KOPT-K1 (cell line): ENCODE data around the gene PKIB.

Source experiments
- H3K27ac ChIP-seq: fragments of 200-600 bp; sonication (generic); 2 replicates; pipeline ENCODE4 v1.5.1; 2016; ENCODE audit warnings: antibody characterized with exemption, mild to moderate bottlenecking, low read depth, low read length; ENCODE audit not compliant: poor library complexity, severe bottlenecking
- H3K36me3 ChIP-seq: fragments of 200-600 bp; sonication (generic); 2 replicates; pipeline ENCODE4 v1.5.1; 2017; ENCODE audit warnings: antibody characterized with exemption, mild to moderate bottlenecking, low read length, moderate library complexity; ENCODE audit not compliant: insufficient read depth
- H3K9me3 ChIP-seq: fragments of 200-600 bp; sonication (generic); 2 replicates; pipeline ENCODE4 v1.5.1; 2017; ENCODE audit warnings: antibody characterized with exemption, low read length, mild to moderate bottlenecking; ENCODE audit not compliant: insufficient read depth, poor library complexity, severe bottlenecking

PKIB gene

DNA sequence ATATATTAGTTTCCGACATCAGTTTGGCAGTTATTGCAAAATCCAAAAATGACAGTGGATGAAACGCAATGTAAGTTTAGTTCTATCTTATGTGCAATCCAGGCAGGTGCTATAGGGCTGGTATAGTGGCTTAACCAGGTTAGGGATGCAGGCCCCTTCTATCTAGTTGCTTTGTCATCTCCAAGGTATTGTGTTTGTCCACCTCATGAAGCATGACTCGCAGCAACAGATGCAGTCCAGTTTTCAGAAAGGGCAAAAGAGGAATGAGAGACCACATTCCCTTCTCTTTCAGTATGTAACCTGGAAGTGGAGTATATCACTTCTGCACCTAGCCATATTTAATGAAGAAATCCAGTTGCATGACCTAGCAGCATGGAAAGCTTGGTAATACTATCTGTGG, 59.7 kb downstream of the PKIB start:
- Histone ChIP-seq H3K27ac (no peak overlapping the region), H3K36me3 (no peaks in the 10 kb centered on the region)

DNA sequence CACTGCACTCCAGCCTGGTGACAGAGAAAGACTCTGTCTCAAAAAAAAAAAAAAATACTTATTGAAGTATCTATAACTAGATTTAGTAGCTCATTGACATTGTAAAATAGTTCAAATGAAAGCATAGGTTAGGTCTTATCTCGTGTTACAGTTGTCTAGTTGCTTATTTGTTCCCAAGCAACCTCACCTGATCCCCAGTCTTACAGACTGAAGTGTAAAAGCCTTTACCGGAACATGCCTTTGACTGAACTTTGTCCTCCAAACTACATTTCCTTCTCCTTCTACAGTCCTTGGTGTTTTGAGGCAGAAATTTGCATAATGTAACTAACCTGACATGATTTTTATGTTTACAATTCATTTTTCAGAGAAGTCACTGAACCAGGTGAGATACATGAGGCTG, 61.0 kb downstream of the PKIB start:
- Histone ChIP-seq H3K36me3 (no peaks in the 10 kb centered on the region), H3K27ac (no peak overlapping the region), H3K9me3 (no peaks in the 10 kb centered on the region)

More for the DNA sequence above, 59.7 kb downstream of the PKIB start:
- H3K9me3 ChIP-seq, result no peaks in the 10 kb centered on the region

DNA sequence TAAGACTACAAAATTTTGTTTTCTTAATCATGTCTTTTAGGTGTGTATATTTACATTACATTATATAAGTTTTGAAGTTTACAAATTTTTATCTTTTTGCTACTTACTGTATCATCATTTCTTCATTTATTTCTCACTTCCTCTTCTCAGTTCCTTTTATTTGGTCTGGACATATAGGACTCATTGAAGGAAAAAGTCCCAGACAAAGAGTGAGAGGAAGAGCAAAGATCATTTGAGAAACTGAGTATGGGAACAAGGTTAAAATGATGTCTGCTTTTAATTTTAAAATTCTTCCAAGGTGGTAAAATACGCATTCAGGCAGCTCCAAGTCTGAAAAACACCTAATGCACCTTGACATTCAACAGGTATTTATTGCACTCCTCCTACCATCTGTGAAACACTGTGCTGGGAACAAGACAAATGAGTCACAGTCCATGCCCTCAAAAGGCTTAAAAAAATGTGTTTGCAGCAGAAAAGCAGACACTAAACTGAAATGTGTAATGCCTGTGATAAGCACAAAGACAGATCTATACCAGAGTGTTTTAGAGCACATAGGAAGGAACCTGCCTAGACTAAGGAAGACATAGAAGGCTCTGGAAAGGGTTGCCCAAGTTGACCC, 63.2 kb downstream of the PKIB start:
- no peak overlapping the region for H3K27ac ChIP-seq
- no peaks in the 10 kb centered on the region for H3K9me3 ChIP-seq
- no peaks in the 10 kb centered on the region for H3K36me3 ChIP-seq

- Histone ChIP-seq H3K36me3 (no peaks in the 10 kb centered on the region), H3K9me3 (no peaks in the 10 kb centered on the region), H3K27ac (no peak overlapping the region)
Measured at GRCh38 chr6:122676146-122676545, 65.9 kb downstream of the PKIB start.

DNA sequence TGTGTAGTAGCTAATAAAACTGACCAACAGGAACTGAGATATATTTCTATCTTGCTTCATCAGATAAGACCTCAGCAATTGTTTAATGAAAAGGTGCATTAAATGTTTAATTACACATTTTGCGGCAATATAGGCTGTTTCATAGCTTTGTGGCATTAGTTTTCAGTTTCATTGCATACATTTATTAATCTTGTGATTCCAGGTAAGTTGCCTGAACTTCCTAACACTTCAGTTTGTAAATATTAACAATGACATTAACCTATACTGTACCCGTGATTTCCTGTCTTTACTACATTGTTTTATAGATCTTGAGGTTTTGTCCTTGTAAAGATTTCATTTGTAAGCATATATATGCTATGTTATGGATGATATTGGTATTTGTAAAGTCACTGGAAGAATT, 66.5 kb downstream of the PKIB start:
- Histone ChIP-seq H3K27ac (no peak overlapping the region), H3K9me3 (no peaks in the 10 kb centered on the region), H3K36me3 (no peaks in the 10 kb centered on the region)

- Histone ChIP-seq H3K36me3 (no peaks in the 10 kb centered on the region), H3K9me3 (no peaks in the 10 kb centered on the region), H3K27ac (no peak overlapping the region)
Measured at GRCh38 chr6:122677406-122677805, 67.2 kb downstream of the PKIB start.

GRCh38 chr6:122678841-122679240, 68.6 kb downstream of the PKIB start:
- Histone ChIP-seq H3K36me3 (no peaks in the 10 kb centered on the region), H3K27ac (no peak overlapping the region), H3K9me3 (no peaks in the 10 kb centered on the region)

DNA sequence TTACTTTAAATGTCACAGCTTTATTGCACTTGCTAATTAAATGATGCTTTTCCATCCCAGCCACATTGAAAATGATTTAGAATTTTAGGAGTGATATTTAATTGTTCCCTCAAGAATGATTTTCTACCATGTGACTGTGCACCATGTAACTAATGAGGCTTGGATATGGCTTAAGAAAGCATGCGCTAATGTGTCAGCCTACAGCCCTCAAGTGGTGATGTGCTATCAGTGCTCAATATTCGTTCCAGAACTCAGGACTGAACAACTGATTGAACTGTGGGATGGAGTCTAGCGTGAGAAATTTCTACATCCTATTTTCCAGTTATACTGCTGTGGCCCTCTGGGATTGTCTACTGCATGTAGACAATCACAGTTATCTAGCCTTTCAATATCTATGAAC, 71.5 kb downstream of the PKIB start:
- Histone ChIP-seq H3K9me3 (no peaks in the 10 kb centered on the region), H3K36me3 (no peaks in the 10 kb centered on the region), H3K27ac (no peak overlapping the region)

- Histone ChIP-seq H3K36me3 (no peaks in the 10 kb centered on the region), H3K27ac (no peak overlapping the region), H3K9me3 (no peaks in the 10 kb centered on the region)
Measured at GRCh38 chr6:122683989-122684651, 73.9 kb downstream of the PKIB start.

GRCh38 chr6:122692175-122692598, 82.0 kb downstream of the PKIB start:
- Histone ChIP-seq H3K27ac (no peak overlapping the region), H3K36me3 (no peaks in the 10 kb centered on the region), H3K9me3 (no peaks in the 10 kb centered on the region)

DNA sequence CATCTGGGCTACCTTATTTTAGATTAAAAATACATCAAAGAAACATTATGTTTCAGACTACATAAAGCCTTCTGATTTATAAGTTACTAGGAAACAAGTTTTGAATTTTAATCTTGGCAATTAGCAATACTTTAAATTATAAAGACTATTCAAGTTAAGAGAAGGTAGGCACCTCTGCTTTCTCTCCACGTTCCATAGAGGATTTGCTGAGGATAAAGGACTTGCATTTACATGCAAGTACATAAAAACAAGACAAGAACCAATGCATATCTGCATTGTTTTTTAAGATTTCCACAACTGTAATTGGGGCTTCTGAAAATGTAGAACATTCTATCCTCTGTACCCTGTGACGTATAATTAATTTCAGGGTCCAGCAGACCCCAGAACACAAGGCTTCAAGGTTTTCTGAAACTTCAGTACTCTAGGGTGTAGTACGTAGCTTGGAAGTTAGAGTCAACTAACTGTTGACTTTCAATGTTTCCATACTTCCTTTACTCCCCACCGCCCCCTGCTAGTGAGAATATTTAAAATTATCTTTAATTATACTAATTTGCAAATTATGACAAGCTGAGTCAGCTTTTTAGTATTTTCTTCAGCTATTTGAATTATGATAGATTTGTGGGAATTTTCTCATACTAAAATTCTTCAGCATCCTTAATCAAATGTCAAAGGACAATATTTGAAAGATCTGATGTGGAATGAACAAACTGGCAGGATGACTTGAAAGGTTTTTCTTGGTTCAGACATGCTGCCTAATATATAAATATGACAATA, 82.8 kb downstream of the PKIB start:
- no peaks in the 10 kb centered on the region for H3K36me3 ChIP-seq
- no peaks in the 10 kb centered on the region for H3K9me3 ChIP-seq
- no peak overlapping the region for H3K27ac ChIP-seq

DNA sequence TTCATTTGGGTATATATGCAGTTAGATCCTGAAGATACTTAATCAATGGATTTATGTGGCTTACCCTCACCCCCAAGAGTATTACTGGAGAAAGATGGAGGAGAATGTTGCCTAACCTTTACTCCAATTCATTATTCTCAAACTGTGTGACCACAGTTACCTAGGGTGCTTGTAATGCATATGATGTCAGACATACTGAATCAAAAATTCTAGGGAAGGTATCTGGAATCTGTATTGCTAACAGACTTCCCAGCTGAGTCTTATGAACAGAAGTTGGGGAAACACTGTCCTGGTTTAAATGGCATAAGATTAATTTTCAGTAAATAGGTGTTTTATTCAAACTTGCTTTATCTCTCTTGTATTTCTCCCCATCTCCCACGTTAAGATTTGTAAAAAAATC, 83.9 kb downstream of the PKIB start:
- no peaks in the 10 kb centered on the region for H3K36me3 ChIP-seq
- no peak overlapping the region for H3K27ac ChIP-seq
- H3K9me3 ChIP-seq, result no peaks in the 10 kb centered on the region

GRCh38 chr6:122694602-122695001, 84.4 kb downstream of the PKIB start:
- no peaks in the 10 kb centered on the region for H3K36me3 ChIP-seq
- no peak overlapping the region for H3K27ac ChIP-seq
- H3K9me3 ChIP-seq, result no peaks in the 10 kb centered on the region

GRCh38 chr6:122695188-122695587, 85.0 kb downstream of the PKIB start:
- H3K27ac ChIP-seq, result no peak overlapping the region
- H3K36me3 ChIP-seq, result no peaks in the 10 kb centered on the region
- H3K9me3 ChIP-seq, result no peaks in the 10 kb centered on the region

GRCh38 chr6:122696079-122696478, 85.9 kb downstream of the PKIB start:
- Histone ChIP-seq H3K36me3 (no peaks in the 10 kb centered on the region), H3K9me3 (no peaks in the 10 kb centered on the region), H3K27ac (no peak overlapping the region)
